WI38 (cell line): ENCODE measurements around the gene CFAP46.

Source experiments
- H3K4me3 ChIP-seq: 2 replicates; pipeline ENCODE4 v1.5.1; 2011; ENCODE audit warnings: low read depth, mild to moderate bottlenecking, control low read depth, low read length
- CTCF ChIP-seq: IDR thresholded peaks from 2 replicates; pipeline ENCODE4 v1.5.1; 2012; ENCODE audit warnings: low read depth, mild to moderate bottlenecking, control low read depth, low read length

Gene CFAP46

GRCh38 chr10:132807621-132808049 is 134.7 kb downstream of the CFAP46 start:
- no peak for TF ChIP-seq CTCF

GRCh38 chr10:132806561-132807003 is 135.8 kb downstream of the CFAP46 start:
- H3K4me3 ChIP-seq = no peak overlapping the region
- no peak for TF ChIP-seq CTCF

More at GRCh38 chr10:132807621-132808049, 134.7 kb downstream of the CFAP46 start:
- H3K4me3 ChIP-seq = no peak overlapping the region

GRCh38 chr10:132806110-132806509 is 136.3 kb downstream of the CFAP46 start:
- no peak overlapping the region for H3K4me3 ChIP-seq
- TF ChIP-seq CTCF = no peak

GRCh38 chr10:132805599-132805998 is 136.8 kb downstream of the CFAP46 start:
- no peak overlapping the region for H3K4me3 ChIP-seq

GRCh38 chr10:132804785-132805426 is 137.5 kb downstream of the CFAP46 start:
- no peak for TF ChIP-seq CTCF
- no peak overlapping the region for H3K4me3 ChIP-seq

More at GRCh38 chr10:132805599-132805998, 136.8 kb downstream of the CFAP46 start:
- no peak for TF ChIP-seq CTCF

GRCh38 chr10:132804287-132804686 is 138.1 kb downstream of the CFAP46 start:
- TF ChIP-seq CTCF = no peak
- no peak overlapping the region for H3K4me3 ChIP-seq

- H3K4me3 ChIP-seq = no peak overlapping the region
- TF ChIP-seq CTCF = no peak
Observed at GRCh38 chr10:132803416-132804210, 138.8 kb downstream of the CFAP46 start.
